ENCODE data around the gene OR51B2.
"Not testable (repeated sequence)": the region's sequence is repeated elsewhere in the genome, so short reads cannot be mapped to it uniquely, and the experiment has no call there.

Gene OR51B2

GRCh38 chr11:5339771-5340322 lies 15.8 kb upstream of the OR51B2 start:
- no peaks in the 10 kb centered on the region for H3K36me3 Mint-ChIP-seq
- H3K27ac Mint-ChIP-seq, result no peak overlapping the region
- no peaks in the 10 kb centered on the region for H3K4me1 Mint-ChIP-seq
- no peak overlapping the region for H3K4me3 Mint-ChIP-seq
- H3K27me3 Mint-ChIP-seq, result peaks cover 6% of the 10 kb centered on the region
- no peaks in the 10 kb centered on the region for H3K9me3 Mint-ChIP-seq

DNA sequence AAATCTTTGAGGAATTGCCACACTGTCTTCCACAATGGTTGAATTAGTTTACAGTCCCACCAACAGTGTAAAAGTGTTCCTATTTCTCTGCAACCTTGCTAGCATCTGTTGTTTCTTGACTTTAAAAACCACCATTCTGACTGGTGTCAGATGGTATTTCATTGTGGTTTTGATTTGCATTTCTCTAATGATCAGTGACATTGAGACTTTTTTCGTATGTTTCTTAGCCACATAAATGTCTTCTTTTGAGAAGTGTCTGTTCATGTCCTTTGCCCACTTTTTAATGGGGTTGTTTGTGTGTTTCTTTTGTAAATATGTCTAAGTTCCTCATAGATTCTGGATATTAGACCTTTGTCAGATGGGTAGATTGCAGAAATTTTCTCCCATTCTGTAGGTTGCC lies 13.2 kb upstream of the OR51B2 start:
- H3K4me1 Mint-ChIP-seq, H3K9me3 Mint-ChIP-seq, H3K36me3 Mint-ChIP-seq, H3K27me3 Mint-ChIP-seq, H3K4me3 Mint-ChIP-seq, H3K27ac Mint-ChIP-seq: not testable (repeated sequence)

DNA sequence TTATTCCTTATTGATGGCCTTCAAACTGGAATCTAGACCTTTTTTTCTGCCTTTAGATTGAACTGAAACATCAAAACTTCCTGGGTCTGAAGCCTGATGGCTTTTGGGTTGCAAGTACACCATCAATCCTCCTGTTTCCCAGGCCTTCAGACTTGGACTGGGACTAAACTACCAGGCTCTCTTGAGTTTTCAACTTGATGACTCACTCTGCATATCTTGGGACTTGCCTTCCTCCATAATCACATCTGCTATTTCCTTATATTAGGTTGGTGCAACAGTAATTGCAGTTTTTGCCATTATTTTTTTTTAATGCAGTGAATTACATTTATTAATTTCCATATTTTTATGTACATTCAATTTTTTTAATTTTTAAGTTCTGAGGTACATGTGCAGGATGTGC lies 12.2 kb upstream of the OR51B2 start:
- Mint-ChIP-seq H3K4me3 (no peak overlapping the region), H3K9me3 (no peaks in the 10 kb centered on the region), H3K27me3 (peaks cover 6% of the 10 kb centered on the region), H3K27ac (no peak overlapping the region), H3K4me1 (no peaks in the 10 kb centered on the region), H3K36me3 (no peaks in the 10 kb centered on the region)

GRCh38 chr11:5335170-5335569 lies 11.1 kb upstream of the OR51B2 start:
- H3K4me3 Mint-ChIP-seq, result no peak overlapping the region
- no peaks in the 10 kb centered on the region for H3K4me1 Mint-ChIP-seq
- no peaks in the 10 kb centered on the region for H3K36me3 Mint-ChIP-seq
- no peak overlapping the region for H3K27ac Mint-ChIP-seq
- no peaks in the 10 kb centered on the region for H3K9me3 Mint-ChIP-seq
- peaks cover 6% of the 10 kb centered on the region for H3K27me3 Mint-ChIP-seq

- Mint-ChIP-seq H3K4me3 (no peak overlapping the region), H3K27me3 (peaks cover 2% of the 10 kb centered on the region), H3K9me3 (no peaks in the 10 kb centered on the region), H3K4me1 (no peaks in the 10 kb centered on the region), H3K36me3 (no peaks in the 10 kb centered on the region), H3K27ac (no peak overlapping the region)
Observed at GRCh38 chr11:5317292-5317691, 6.8 kb downstream of the OR51B2 start.

GRCh38 chr11:5313326-5314023 lies 10.6 kb downstream of the OR51B2 start:
- H3K4me3 Mint-ChIP-seq, H3K36me3 Mint-ChIP-seq, H3K9me3 Mint-ChIP-seq, H3K27ac Mint-ChIP-seq, H3K27me3 Mint-ChIP-seq, H3K4me1 Mint-ChIP-seq: not testable (repeated sequence)

- Mint-ChIP-seq H3K27me3 (peaks cover 5% of the 10 kb centered on the region), H3K4me1 (no peaks in the 10 kb centered on the region), H3K36me3 (no peaks in the 10 kb centered on the region), H3K4me3 (no peak overlapping the region), H3K27ac (no peak overlapping the region), H3K9me3 (no peaks in the 10 kb centered on the region)
Observed at GRCh38 chr11:5310423-5310822, 13.7 kb downstream of the OR51B2 start.

DNA sequence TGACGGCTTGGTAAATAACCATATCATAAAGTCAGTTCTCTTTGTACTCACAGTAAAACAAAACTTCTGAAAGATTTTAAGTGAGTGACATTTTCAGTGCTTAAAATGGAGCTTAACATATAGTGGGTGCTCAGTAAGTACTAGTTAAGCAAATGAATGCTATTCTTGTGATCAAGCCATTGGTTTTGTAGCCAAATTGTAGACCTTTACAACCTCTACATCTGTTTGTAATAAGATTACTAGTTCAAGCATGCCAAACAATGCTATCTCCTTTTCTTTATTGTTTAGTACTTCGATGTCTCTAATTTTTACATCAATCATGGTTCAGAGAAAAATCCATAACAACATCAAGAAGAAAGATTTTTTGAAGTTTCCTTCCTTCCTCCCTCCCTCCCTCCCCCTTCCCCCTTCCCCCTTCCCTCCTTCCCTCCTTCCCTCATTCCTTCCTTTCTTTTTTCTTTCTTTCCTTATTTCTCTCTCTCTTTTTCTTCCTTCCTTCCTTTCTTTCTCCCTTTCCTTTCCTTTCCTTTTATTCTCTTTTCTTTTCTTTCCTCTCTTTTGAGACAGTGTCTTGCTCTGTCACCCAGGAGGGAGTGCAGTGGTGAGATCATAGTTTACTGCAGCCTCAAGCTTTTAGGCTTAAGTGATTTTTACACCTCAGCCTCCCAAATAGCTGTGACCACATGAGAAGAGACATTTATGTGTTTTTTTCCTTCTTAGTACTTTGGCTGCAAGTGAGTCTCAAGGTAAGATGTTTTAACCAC lies 16.7 kb downstream of the OR51B2 start:
- Mint-ChIP-seq H3K27me3 (peaks cover 5% of the 10 kb centered on the region), H3K9me3 (no peaks in the 10 kb centered on the region), H3K27ac (no peak overlapping the region), H3K4me1 (no peaks in the 10 kb centered on the region), H3K36me3 (no peaks in the 10 kb centered on the region), H3K4me3 (no peak overlapping the region)

- Mint-ChIP-seq H3K9me3 (no peaks in the 10 kb centered on the region), H3K36me3 (no peaks in the 10 kb centered on the region), H3K4me3 (no peak overlapping the region), H3K27me3 (peaks cover 2% of the 10 kb centered on the region), H3K4me1 (no peaks in the 10 kb centered on the region), H3K27ac (no peak overlapping the region)
Observed at GRCh38 chr11:5304046-5304445, 20.1 kb downstream of the OR51B2 start.

DNA sequence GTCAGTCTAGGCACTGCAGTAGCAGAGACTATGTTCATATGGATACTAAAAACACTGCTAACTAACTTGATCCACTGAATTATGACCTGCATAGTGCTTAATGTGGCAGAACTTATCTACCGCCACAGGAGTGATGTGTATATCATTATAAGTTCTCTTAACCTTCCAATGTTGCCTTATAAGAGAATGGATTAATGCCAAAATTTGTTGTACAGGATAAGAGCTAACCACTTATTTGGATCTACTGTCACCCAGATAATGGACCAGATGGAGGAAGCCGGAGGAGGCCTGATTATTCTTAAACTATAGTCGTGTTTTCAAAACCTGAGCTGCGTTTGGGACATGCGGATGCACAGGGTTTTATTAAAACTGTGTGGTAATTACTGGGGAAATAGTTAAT lies 20.5 kb downstream of the OR51B2 start:
- H3K4me3 Mint-ChIP-seq, result no peak overlapping the region
- no peaks in the 10 kb centered on the region for H3K9me3 Mint-ChIP-seq
- H3K27me3 Mint-ChIP-seq, result peaks cover 2% of the 10 kb centered on the region
- no peaks in the 10 kb centered on the region for H3K36me3 Mint-ChIP-seq
- H3K4me1 Mint-ChIP-seq, result no peaks in the 10 kb centered on the region
- H3K27ac Mint-ChIP-seq, result no peak overlapping the region

GRCh38 chr11:5301846-5302245 lies 22.3 kb downstream of the OR51B2 start, which contains the start of gene OR51B4:
Gene OR51B4 (minus strand): TSS chr11:5301946. CDS start chr11:5301946, 0 bp downstream.
- H3K4me3 Mint-ChIP-seq, result no peak within 1 kb of the TSS
- H3K4me1 Mint-ChIP-seq, result no peaks in the 10 kb centered on the region
- no peaks in the 10 kb centered on the region for H3K9me3 Mint-ChIP-seq
- H3K27me3 Mint-ChIP-seq, result peaks cover 5% of the 10 kb centered on the region
- H3K27ac Mint-ChIP-seq, result no peak within 1 kb of the TSS
- H3K36me3 Mint-ChIP-seq, result no peaks in the 10 kb centered on the region

DNA sequence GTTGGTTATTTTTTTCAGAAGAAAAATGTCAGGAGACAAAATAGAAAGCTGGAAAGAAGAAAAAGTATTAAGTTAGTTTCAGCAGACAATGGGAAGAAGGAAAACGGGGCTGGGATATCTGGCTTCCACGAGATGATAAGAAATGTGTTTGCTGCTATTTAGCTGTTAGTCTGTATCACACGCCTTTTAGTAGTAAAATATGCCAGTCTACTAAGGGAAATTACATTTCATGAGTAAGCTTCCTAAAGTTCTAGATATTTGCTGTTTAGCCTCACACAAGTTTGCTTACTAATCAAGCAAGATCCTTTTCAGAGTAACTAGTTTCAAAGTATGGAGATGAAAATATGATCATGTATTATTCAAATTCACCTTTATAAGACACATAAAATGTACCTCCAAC lies 23.8 kb downstream of the OR51B2 start:
- Mint-ChIP-seq H3K27me3 (peaks cover 5% of the 10 kb centered on the region), H3K4me3 (no peak overlapping the region), H3K4me1 (no peaks in the 10 kb centered on the region), H3K9me3 (no peaks in the 10 kb centered on the region), H3K36me3 (no peaks in the 10 kb centered on the region), H3K27ac (no peak overlapping the region)

GRCh38 chr11:5298451-5298850 lies 25.6 kb downstream of the OR51B2 start:
- no peak overlapping the region for H3K4me3 Mint-ChIP-seq
- no peaks in the 10 kb centered on the region for H3K4me1 Mint-ChIP-seq
- H3K36me3 Mint-ChIP-seq, result no peaks in the 10 kb centered on the region
- no peaks in the 10 kb centered on the region for H3K9me3 Mint-ChIP-seq
- H3K27me3 Mint-ChIP-seq, result peaks cover 3% of the 10 kb centered on the region
- H3K27ac Mint-ChIP-seq, result no peak overlapping the region

- Mint-ChIP-seq H3K4me3 (no peak overlapping the region), H3K36me3 (no peaks in the 10 kb centered on the region), H3K27ac (no peak overlapping the region), H3K27me3 (peaks cover 3% of the 10 kb centered on the region), H3K9me3 (no peaks in the 10 kb centered on the region), H3K4me1 (no peaks in the 10 kb centered on the region)
Observed at GRCh38 chr11:5297721-5298323, 26.3 kb downstream of the OR51B2 start.

- not testable (repeated sequence) for H3K36me3 Mint-ChIP-seq, H3K27me3 Mint-ChIP-seq, H3K4me1 Mint-ChIP-seq, H3K4me3 Mint-ChIP-seq, H3K27ac Mint-ChIP-seq, H3K9me3 Mint-ChIP-seq
Observed at GRCh38 chr11:5294342-5294995, 29.6 kb downstream of the OR51B2 start.

GRCh38 chr11:5293028-5293427 lies 31.1 kb downstream of the OR51B2 start:
- no peaks in the 10 kb centered on the region for H3K9me3 Mint-ChIP-seq
- no peak overlapping the region for H3K4me3 Mint-ChIP-seq
- H3K36me3 Mint-ChIP-seq, result no peaks in the 10 kb centered on the region
- no peaks in the 10 kb centered on the region for H3K4me1 Mint-ChIP-seq
- H3K27me3 Mint-ChIP-seq, result peaks cover 3% of the 10 kb centered on the region
- H3K27ac Mint-ChIP-seq, result no peak overlapping the region

Measured in activated naive CD4-positive, alpha-beta T cell treated with anti-CD3 and anti-CD28 coated beads, Interleukin-2, amount 50 U/mL, for 24 hours (primary cell).